ENCODE measurements around the gene C3orf20.

C3orf20 gene

GRCh38 chr3:14765060-14765400, 90.1 kb downstream of the C3orf20 start:
- no peak overlapping the region for H3K4me3 Mint-ChIP-seq
- TF ChIP-seq CTCF (IDR thresholded peaks at IDR 0.05; ENCODE audit: unreplicated experiment in 3 of 3), result no peak
- H3K9me3 Mint-ChIP-seq, result peaks cover 5% of the 10 kb centered on the region
- no peaks in the 10 kb centered on the region for H3K4me1 Mint-ChIP-seq
- no peaks in the 10 kb centered on the region for H3K36me3 Mint-ChIP-seq (ENCODE audit: low read depth)
- H3K27ac Mint-ChIP-seq, result no peak overlapping the region
- H3K27me3 Mint-ChIP-seq (ENCODE audit: low read depth), result peaks cover 14% of the 10 kb centered on the region

GRCh38 chr3:14765576-14766427, 90.9 kb downstream of the C3orf20 start:
- Mint-ChIP-seq H3K4me1 (no peaks in the 10 kb centered on the region), H3K27ac (no peak overlapping the region), H3K9me3 (peaks cover 5% of the 10 kb centered on the region), H3K27me3 (ENCODE audit: low read depth) (peaks cover 14% of the 10 kb centered on the region), H3K4me3 (no peak overlapping the region), H3K36me3 (ENCODE audit: low read depth) (no peaks in the 10 kb centered on the region)
- TF ChIP-seq CTCF (IDR thresholded peaks at IDR 0.05; ENCODE audit: unreplicated experiment in 3 of 3), result no peak

GRCh38 chr3:14766428-14767244, 91.7 kb downstream of the C3orf20 start:
- Mint-ChIP-seq H3K4me1 (no peaks in the 10 kb centered on the region), H3K36me3 (ENCODE audit: low read depth) (no peaks in the 10 kb centered on the region), H3K27me3 (ENCODE audit: low read depth) (peaks cover 14% of the 10 kb centered on the region), H3K9me3 (peaks cover 5% of the 10 kb centered on the region), H3K27ac (no peak overlapping the region), H3K4me3 (no peak overlapping the region)
- no peak for TF ChIP-seq CTCF (IDR thresholded peaks at IDR 0.05; ENCODE audit: unreplicated experiment in 3 of 3)

- H3K27me3 Mint-ChIP-seq (ENCODE audit: low read depth), result peaks cover 14% of the 10 kb centered on the region
- no peaks in the 10 kb centered on the region for H3K4me1 Mint-ChIP-seq
- H3K9me3 Mint-ChIP-seq, result peaks cover 5% of the 10 kb centered on the region
- no peak overlapping the region for H3K27ac Mint-ChIP-seq
- H3K36me3 Mint-ChIP-seq (ENCODE audit: low read depth), result no peaks in the 10 kb centered on the region
- no peak for TF ChIP-seq CTCF (IDR thresholded peaks at IDR 0.05; ENCODE audit: unreplicated experiment in 3 of 3)
- no peak overlapping the region for H3K4me3 Mint-ChIP-seq
Observed at GRCh38 chr3:14767245-14768051, 92.5 kb downstream of the C3orf20 start.

- H3K4me1 Mint-ChIP-seq, result no peaks in the 10 kb centered on the region
- no peak for TF ChIP-seq CTCF (IDR thresholded peaks at IDR 0.05; ENCODE audit: unreplicated experiment in 3 of 3)
- H3K36me3 Mint-ChIP-seq (ENCODE audit: low read depth), result no peaks in the 10 kb centered on the region
- peaks cover 5% of the 10 kb centered on the region for H3K9me3 Mint-ChIP-seq
- no peak overlapping the region for H3K27ac Mint-ChIP-seq
- H3K27me3 Mint-ChIP-seq (ENCODE audit: low read depth), result peaks cover 14% of the 10 kb centered on the region
- H3K4me3 Mint-ChIP-seq, result no peak overlapping the region
Observed at GRCh38 chr3:14768182-14768790, 93.3 kb downstream of the C3orf20 start.
